ENCODE measurements around the gene FOXI1.

Gene FOXI1

DNA sequence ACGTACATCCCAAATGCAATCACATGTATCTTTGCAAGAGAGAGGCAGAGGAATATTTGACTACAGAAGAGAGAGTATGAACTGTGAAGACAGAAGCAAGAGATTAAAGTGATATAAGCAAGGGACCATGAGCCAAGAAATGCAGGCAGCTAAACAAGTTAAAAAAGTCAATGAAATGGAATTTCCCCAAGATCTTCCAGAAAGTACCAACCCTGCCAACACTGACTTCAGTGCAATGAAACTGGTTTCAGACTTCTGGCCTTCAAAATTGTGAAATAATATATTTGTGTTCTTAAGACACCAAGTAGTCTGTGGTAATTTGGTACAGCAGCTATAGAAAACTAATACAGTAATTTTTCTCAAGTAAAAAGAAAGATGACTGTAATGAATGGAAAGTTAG lies 20.9 kb downstream of the FOXI1 start:
- no peak for DNase-seq (ENCODE audit: low spot score)

DNA sequence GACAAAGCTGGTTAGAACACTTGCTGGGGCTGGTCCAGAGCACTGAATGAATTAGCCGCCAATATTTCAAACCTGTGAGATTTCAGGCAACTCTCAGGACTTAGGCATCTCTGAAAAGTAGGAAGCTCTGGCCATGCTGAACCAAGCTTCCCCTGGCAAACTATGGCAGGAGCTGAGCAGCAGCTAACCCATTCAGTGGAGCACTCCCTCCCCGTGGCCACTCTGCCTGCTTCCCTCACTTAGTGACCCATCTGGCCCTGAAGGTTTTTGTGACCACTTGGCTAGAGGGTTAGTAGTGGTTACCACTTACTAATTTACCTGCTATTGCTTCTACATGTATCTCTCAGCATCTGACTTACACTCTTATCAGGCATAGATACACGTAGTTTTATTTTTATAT lies 25.5 kb downstream of the FOXI1 start:
- DNase-seq (ENCODE audit: low spot score): no peak

DNA sequence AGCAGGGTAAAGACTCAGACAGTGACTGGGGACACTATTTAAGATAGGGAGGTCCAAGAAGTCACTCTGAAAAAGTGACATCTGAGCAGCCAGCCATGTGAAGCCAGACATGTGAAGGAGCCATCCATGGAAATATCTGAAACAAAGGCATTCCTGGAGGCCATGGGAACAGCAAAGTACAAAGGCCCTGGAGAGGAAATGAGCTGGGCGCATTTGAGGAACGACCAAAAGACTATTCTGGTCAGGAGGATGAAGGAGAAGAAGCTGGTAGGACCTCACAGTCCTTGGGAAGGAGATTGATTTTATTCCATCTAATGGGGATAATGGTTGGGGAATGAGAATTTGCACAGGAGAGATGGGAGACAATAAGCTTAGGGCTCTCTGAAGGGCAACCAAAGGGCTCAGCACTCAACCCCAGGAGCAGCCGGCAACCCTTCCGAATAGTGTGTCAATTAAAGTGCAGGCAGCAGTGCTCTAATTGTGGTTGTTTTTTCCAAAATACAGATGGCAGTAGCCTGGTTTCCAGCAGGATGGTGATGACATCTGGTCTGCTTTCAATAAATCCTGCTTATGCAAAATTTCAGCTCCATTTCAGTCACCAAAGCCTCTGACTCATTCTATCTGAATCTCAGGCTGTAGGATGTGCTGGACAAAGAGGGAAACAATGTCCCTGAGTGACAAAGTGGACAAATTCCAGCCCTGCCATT lies 26.7 kb downstream of the FOXI1 start:
- peak; percentile 7 for DNase-seq (ENCODE audit: low spot score)

DNA sequence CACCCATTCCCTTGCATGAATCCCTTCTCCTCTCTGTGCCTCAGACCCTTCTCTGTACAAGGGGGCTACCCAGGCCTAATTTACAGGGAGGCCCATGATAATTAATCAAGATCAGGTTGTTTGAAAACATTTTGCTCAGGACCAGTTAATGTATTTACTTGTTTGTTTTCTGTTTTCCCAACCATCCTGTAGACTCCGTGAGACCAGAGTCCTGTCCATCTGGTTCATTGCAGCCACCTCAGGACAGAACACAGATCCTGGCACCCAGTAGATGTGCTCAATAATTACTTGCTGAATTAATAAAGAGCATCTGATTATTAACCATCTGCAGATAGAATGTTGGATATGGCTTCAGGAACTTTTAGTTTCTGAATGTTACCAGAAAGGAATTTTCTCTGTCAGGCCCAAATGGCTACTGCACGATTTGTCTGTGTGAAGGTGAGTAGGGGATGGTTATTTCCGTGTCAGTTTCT lies 27.3 kb downstream of the FOXI1 start:
- DNase-seq (ENCODE audit: low spot score): no peak

DNA sequence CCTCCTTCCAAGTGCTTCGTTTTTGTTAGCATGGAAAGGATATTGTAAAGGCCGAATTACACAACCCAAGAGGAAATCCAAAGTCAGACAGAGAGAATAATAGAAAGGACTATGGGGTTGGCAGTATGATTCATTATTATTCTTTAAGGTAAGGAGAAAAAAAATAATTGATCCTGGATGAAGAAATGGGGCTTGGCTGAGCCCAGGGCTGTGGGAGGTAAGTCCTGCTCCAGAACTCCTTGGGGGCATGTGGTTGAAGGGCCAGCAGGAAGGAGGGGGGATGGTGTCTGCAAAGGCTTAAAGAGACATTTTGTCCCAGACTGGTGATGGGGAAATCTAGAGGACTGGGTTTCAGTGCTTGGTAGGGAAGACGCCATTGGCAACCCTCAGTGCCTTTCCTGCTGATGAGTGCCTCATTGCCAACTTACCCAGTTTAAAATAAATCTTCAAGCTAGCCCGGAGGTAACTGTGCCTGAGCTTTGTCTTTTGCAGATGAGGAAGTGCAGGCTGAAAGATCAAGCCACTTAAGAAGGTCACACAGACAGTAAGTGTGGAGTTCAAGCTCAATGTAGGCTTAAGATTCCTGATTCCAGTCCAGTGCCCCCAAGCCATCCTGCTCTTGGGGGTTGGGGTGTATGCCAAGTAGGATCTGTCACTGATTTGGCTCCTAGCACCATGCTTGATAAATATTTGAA lies 30.2 kb downstream of the FOXI1 start:
- no peak for DNase-seq (ENCODE audit: low spot score)

DNA sequence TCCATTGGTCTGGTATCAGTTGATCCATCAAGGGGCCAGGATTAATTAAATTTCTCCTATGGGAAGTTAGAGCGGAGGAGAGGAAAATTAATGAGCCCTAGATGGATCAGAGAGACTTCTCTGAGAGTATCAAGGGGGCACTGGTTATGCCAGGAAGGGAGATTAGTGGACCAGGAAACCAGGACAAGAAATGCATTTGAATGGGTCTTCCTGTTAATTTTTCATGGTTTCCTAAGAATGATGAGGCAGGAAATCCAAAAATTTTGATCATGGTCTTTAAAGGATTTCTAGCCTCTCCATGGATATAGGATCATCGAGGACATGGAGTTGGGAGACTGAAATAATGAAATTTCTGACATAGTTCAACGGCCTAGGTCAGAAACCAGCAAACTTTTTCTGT lies 30.8 kb downstream of the FOXI1 start:
- no peak for DNase-seq (ENCODE audit: low spot score)

DNA sequence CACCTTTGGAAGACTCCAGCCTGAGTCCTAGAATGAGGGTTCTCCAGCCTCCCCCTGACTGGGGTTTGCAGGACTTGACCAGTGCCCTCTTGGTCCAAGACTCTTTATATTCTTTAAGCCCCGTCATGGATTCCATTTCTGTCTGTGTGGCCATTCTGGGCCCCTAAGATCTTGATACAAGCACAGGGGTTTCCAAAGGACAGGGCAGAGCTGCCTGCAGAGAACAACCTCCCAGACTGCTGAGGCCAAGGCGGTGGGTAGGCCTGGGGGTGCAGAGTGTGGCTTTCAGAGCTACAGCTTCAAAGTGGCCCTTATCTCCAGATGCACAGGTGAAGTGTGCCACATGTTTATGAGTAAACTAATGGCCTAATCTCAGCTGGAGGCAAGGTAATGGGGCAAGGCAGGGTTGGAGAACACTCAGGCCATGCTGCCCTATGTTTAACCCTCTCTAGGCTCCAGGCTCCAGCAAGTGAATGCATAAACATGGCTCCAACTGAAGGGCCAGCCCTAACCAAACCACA lies 32.1 kb downstream of the FOXI1 start:
- DNase-seq (ENCODE audit: low spot score): no peak

DNA sequence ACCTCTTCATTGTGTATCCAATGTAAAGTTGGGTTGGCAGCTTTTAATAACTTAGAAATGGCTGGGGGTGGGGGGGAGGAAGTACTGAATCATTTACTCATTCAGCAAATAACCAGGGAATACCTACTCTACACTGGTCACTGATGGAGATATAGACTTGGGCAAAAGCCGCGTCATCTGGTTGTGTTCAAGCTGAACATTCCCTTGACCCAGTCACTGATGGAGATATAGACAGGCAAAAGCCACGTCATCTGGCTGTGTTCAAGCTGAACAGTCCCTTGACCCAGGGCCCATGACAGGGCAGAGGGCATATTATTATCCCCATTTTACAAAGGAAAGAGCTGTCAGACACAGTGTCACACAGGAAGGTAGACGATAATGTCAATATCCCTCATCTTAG lies 32.6 kb downstream of the FOXI1 start:
- no peak for DNase-seq (ENCODE audit: low spot score)

DNA sequence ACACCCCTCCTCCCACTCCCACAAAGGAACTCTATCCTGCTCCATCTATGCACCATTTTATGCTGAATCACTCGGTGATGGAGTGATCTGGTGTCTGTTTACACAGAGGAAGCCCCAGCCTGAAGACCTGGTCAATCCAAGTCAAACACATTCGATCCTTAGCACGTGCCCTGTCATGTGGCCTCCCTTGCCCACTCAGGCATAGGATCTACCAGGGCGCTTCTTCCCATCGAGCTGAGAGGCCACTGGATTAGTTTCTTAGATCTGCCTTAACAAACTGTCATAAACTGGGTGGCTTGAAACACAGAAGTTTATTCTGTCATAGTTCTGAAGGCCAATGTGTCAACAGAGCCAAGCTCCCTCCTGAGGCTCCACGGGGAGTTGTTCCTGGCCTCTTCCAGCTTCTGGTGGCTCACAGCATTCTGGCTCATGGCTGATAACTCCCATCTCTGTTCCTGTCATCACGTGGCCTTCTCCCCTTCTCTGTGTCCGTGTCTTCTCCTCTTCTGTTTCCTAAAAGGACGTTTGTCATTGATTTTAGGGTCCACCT lies 34.2 kb downstream of the FOXI1 start:
- no peak for DNase-seq (ENCODE audit: low spot score)

DNA sequence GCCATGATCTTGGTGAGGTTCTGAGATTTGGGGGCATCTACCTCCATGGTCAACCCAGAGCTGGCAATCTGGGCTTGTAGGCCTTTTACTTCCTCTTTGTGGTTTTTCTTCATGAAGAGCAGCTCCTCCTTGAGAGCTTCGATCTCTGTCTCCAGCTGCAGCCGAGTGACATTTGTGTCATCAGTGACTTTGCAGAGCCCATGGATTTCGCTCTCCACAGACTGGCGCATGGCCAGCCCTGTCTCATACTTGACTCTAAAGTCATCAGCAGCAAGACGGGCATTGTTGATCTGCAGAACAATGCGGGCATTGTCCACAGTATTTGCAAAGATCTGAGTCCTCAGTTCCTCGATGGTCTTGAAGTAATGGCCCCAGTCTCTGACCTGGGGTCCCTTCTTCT lies 35.5 kb downstream of the FOXI1 start:
- peak; percentile 42 for DNase-seq (ENCODE audit: low spot score)

DNA sequence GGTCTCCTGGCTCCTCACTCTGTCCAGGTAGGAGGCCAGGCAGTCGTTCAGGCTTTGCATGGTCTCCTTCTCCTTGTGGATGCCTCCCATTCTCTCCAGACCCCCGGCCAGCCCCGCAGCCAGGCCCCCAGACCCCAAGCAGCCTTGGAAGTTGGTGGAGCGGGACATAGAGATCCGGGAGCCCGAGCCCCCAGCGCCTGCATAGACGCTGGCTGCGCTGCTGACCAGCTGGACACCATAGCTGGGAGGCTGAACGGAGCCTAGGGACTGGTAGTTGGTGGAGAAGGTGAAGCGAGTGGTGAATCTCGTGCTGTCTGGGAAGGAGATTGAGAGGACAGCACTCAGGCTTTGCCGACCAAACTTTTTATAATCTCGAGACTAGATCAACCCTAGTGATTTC lies 35.9 kb downstream of the FOXI1 start:
- DNase-seq (ENCODE audit: low spot score): no peak

DNA sequence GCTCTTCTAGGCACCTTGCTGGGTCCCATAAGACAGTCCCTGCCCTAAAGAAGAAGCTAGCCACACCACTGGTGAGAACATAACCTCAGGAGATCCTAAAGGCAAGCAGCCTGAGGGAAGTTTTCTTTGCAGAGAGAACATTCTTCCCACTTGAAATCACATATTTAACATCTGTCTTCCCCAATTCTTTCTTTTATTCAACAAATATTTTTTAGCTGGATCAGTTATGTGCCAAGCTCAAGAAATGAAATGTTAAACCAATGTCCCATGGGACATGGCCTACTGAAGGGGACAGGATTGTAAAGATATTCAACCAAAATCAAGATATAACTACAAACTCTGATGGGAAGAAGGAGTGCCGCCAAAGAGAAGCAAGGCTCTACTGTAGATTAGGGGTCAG lies 36.5 kb downstream of the FOXI1 start:
- DNase-seq (ENCODE audit: low spot score): no peak

DNA sequence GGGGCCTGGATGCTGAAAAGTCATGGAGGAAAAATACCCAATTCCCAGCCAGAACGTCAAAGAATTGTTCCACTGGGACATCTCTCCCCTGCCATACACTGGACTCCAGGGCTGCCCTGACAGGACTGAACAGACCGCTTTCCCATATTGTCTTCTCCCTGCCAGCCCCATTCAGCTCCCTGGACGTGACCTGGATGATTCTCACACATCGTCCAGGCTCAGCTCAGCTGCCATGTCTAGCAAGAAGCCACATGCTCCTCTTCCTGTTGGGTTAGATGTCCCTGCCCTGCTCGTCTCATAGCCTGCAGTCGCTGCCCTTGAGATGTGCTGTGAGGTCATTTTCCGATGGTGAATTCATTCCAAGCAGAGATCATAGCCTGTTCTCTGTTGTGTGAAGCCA lies 37.4 kb downstream of the FOXI1 start:
- DNase-seq (ENCODE audit: low spot score): no peak

DNA sequence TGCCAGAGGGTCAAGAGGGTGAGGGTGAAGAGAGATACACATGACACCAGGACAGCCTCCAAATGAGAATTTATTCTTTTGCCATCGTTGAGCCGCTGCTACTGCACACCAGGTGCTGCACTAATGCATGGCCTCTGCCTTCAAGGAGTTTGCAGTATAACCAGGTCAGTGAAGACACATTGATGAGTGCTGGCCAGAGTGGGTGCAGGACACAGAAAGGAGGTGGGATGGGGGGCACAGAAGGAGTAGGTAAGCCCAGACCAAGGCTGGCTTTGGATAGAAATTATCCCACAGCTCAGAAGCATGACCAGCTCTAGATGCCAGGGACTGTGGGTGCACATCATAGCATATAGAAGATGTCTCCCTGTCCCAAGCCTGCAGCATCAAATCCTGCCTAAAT lies 38.0 kb downstream of the FOXI1 start:
- DNase-seq (ENCODE audit: low spot score): no peak

DNA sequence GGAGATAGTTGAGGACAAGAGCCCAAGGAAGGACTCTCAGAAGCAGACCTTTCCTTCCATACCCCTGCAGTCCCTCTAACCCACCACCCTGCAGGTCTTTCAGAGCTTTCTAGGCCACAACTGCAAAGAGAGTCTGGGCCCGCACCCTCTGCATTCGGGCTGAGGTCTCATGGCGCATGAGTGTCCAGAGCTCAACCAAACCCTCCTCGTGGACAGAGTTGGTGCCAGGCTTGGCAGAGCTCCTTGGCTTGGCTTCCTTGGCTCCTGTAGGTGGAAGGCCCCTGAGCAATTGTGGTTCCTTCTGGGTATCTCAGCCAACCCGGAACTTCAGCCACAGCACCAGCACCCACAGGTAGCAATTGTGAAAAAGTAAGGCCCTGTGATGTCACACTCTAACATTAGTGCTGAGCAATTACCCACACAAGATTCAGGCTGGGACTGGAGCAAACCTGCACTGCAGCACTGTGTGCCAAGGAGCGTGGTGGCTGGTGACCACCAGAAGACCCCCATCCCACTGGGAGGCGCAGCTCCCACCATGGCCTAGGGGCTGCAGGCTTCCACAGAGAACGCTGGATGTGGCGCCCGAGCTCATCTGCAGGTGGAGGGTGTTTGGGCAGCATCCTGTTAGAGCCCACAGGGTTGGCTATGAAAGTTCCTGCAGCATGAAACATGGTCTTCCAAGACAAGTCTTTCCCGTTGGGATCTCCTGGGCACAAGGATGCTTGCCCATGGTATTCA lies 38.8 kb downstream of the FOXI1 start:
- no peak for DNase-seq (ENCODE audit: low spot score)

DNA sequence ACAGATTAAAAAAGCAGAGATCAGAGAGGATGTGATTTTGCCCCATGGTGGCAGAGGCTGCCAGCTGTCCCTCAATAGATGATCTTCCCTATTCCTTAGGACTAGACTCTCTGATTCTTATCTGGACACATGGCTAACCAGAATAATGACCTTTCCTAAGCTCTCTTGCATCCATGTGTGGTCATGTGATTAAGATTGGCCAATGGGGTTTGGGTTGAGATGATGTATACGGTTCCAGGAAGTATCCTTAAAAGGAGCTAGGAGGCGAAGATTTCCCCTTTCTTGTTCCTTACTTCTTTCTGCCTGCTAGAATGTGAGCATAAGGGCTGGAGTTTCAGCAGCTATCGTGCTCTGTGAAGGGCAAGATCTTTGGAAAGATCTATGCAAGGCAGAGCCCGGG lies 39.8 kb downstream of the FOXI1 start:
- DNase-seq (ENCODE audit: low spot score): no peak

DNA sequence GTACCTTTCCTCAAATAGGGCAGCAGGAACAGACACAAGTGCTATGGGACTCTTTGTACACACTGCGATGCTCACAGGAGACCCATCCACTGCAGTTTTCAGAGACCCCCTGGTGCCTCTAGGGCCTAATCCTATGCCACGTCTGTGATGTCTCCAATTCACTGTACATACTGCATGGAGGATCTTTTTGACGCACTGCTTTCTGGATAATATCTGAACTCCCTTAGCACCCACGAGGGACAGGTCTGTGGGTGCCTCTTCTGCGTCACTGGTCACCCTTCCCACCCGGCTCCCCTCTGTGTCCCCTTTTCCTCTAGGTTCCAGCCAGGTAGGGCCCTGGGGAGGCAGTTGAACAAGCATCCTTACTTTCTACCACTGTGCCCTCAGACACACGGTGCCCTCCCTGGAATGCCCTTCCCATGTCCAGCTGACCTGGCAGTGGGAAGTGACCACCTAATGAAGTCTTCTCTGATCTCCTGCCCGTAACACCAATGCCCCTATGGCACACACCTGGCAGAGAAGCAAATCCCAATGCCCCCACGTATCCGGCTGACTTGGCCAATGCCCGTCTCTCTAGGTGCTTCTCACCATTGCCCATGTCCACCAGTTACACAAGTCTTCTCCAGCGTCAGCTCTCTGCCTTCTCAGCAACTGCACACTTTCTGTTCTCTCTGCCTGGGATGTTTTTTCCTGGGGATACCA lies 41.5 kb downstream of the FOXI1 start:
- no peak for DNase-seq (ENCODE audit: low spot score)

DNA sequence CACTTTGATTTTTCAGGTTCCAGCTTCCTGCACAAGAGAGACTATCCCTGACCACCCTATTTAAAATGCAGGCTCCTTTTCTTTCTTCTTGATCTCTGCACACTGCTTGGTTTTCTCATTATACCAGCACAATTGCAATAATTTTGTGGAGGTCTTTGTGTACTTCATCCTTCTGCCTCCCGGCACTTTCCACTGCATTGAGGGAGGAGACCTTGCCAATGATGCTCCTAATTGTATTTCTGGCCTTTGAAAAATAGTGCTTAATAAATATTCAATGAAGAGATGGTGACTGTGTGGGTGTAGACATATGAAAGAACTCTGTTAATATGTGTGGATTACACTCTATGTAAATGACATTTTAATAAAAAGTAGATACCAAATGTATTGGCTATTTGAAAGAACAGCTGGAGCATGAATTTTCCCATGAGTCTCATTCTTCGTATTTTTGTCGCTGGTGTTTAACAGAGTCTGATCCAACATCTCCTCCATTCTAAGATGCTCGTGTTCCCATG lies 42.1 kb downstream of the FOXI1 start:
- no peak for DNase-seq (ENCODE audit: low spot score)

DNA sequence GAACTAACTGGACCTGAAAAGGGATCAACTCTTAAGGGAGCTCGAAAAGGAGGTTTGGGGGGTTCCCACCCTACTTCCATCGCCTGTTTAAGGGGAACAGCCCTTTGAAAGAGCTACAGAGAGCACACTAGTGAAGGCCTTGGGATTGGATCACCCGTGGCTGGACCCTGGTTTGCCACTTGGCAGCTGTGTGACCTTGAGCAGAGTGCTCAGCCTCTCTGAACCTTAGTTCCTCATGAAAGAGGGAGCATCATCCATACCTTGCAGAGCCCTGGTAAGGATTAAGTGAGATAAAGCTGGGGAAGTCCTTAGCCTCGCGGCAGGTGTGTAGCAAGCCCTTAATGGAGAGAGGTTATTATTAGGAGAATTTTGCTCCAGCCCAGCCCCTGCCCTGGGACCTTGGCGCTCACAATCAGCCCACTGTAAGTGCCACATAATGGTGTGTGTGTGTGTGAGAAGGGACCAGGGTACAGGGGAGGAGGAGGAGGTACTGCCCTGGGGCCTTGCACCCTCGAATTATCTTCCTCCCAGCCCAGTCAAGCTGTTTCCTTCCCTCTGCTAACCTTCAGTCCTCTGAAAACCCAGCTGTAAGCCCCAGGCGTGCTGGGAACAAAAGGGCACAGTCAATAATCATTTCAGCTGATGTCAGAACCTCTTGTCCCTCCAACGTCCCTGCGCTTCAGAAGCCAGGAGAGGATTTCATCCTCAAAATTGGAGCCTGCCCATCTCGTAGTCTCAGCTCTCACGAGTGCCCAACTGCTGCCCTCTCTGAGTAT lies 42.9 kb downstream of the FOXI1 start:
- no peak for DNase-seq (ENCODE audit: low spot score)

DNA sequence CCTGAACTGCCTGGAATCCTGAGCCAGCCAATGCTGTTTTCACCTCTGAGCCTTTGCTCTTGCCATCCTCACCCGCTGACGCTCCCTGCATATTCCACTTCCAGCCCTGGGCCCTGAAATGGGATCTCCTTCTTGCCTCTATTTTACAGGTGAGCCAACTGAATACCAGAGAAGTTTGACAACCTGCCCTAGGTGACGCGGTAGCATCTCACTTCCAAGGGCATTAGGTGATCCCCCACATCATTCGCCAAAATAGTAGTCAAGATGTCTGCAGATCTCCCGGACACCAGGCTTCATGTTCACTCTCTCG lies 43.5 kb downstream of the FOXI1 start:
- DNase-seq (ENCODE audit: low spot score): no peak

DNA sequence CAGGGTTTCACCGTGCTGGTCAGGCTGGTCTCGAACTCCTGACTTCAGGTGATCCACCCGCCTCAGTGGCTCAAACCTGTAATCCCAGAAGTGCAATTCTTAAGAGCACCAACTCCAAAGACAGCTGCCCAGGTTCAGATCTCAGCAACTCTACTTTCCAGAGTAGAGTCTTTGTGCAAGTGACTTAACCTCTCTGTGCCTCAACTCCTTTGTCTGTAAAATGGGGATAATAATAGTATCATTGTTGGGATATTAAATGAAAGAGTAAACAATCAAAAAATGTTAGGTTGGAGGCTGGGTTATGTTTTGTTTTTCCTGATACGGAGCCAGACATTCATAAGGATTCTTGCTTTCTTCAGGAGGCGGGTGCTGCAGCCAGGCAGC lies 45.0 kb downstream of the FOXI1 start:
- DNase-seq (ENCODE audit: low spot score): no peak

All from pons (tissue), 1 donor.